ENCODE results near the gene ADGRD2. TPM values are rescaled to one million over a fixed set of nuclear protein-coding genes. Genes with fewer than 3 reads are reported as not detected.

ADGRD2 gene
- total RNA-seq, 1 experiment from 2014 or later: not detected

DNA sequence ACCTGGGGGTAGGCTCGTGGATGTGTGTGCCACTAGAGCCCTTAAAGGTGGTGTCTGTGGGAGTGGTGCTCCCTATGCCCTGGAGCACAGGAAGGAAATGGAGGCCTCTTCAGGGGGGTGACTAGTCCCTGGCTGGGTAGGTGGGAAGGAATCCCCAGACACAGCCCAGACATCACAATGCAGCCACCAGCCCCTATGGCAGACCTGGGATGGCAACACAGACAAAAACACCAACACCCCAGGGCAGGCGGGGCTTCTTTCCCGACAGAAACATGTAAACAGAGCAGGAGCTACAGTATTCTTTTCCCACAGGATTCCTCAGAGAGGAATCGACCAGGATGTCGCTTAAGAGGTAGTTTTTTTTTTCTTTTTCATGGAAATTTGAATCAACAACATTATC is 67.3 kb downstream of the ADGRD2 start:
- Histone ChIP-seq H3K9me3 (ENCODE audit: low read depth, low read length, poor library complexity, severe bottlenecking) (no peaks in the 10 kb centered on the region), H3K4me3 (ENCODE audit: low read depth, low read length, poor library complexity, severe bottlenecking) (no peak overlapping the region), H3K36me3 (ENCODE audit: insufficient read depth, low read length, poor library complexity, severe bottlenecking) (no peaks in the 10 kb centered on the region), H3K27me3 (replicated peaks; ENCODE audit: insufficient read depth, low read depth, low read length, poor library complexity) (no peaks in the 10 kb centered on the region), H3K27ac (ENCODE audit: low read depth, low read length, poor library complexity, severe bottlenecking) (no peak overlapping the region), H3K4me1 (ENCODE audit: insufficient read depth, low read length, poor library complexity, severe bottlenecking) (no peaks in the 10 kb centered on the region)
- POLR2A ChIA-PET (ENCODE audit: low non-redundant PET): no interaction called here
- no TSS peak for BruUV-seq (replicated peaks)
- CTCF ChIA-PET: no interaction called here
- no peak for DNase-seq (ENCODE audit: low spot score)
- intact Hi-C loops (cut with micrococcal nuclease; ENCODE audit: unreplicated experiment): no loop called here
- TF ChIP-seq, protein P1, sequence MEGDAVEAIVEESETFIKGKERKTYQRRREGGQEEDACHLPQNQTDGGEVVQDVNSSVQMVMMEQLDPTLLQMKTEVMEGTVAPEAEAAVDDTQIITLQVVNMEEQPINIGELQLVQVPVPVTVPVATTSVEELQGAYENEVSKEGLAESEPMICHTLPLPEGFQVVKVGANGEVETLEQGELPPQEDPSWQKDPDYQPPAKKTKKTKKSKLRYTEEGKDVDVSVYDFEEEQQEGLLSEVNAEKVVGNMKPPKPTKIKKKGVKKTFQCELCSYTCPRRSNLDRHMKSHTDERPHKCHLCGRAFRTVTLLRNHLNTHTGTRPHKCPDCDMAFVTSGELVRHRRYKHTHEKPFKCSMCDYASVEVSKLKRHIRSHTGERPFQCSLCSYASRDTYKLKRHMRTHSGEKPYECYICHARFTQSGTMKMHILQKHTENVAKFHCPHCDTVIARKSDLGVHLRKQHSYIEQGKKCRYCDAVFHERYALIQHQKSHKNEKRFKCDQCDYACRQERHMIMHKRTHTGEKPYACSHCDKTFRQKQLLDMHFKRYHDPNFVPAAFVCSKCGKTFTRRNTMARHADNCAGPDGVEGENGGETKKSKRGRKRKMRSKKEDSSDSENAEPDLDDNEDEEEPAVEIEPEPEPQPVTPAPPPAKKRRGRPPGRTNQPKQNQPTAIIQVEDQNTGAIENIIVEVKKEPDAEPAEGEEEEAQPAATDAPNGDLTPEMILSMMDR (conservative IDR thresholded peaks at IDR 0.05; ENCODE audit: low read depth, low read length): no peak
- no peak for TF ChIP-seq EZH2 (IDR thresholded peaks at IDR 0.05; ENCODE audit: borderline replicate concordance, low read depth, low read length, poor library complexity, severe bottlenecking)

DNA sequence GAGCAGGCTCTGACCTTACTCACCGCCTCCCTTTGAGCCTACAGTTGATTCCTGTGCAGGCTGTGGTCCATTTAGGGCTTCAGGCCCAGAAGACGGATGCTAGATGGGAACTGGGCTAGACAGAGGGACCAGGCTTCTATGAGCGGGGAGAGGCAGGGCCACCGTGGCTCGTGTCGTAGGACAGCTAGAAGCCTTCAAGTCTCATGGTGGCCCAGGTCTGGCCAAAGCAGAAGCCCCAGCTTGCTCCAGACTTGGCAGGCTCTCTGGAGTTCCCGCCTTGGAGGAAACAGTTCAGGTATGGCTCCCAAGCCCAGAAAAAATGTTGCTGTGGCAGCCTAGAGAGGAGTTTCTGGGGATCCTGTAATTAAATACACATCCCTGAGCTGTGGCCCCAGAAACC is 67.9 kb downstream of the ADGRD2 start:
- no peaks in the 10 kb centered on the region for H3K4me1 ChIP-seq (ENCODE audit: insufficient read depth, low read length, poor library complexity, severe bottlenecking)
- intact Hi-C loops (cut with micrococcal nuclease; ENCODE audit: unreplicated experiment): no loop called here
- no peak overlapping the region for H3K4me3 ChIP-seq (ENCODE audit: low read depth, low read length, poor library complexity, severe bottlenecking)
- no peak for DNase-seq (ENCODE audit: low spot score)
- no peak overlapping the region for H3K27ac ChIP-seq (ENCODE audit: low read depth, low read length, poor library complexity, severe bottlenecking)
- H3K9me3 ChIP-seq (ENCODE audit: low read depth, low read length, poor library complexity, severe bottlenecking): no peaks in the 10 kb centered on the region
- H3K36me3 ChIP-seq (ENCODE audit: insufficient read depth, low read length, poor library complexity, severe bottlenecking): no peaks in the 10 kb centered on the region
- no TSS peak for BruUV-seq (replicated peaks)
- no peaks in the 10 kb centered on the region for H3K27me3 ChIP-seq (replicated peaks; ENCODE audit: insufficient read depth, low read depth, low read length, poor library complexity)
- ChIA-PET CTCF (no interaction called here), POLR2A (ENCODE audit: low non-redundant PET) (no interaction called here)
- TF ChIP-seq, protein P1 (conservative IDR thresholded peaks at IDR 0.05; ENCODE audit: low read depth, low read length): no peak
- no peak for TF ChIP-seq EZH2 (IDR thresholded peaks at IDR 0.05; ENCODE audit: borderline replicate concordance, low read depth, low read length, poor library complexity, severe bottlenecking)

DNA sequence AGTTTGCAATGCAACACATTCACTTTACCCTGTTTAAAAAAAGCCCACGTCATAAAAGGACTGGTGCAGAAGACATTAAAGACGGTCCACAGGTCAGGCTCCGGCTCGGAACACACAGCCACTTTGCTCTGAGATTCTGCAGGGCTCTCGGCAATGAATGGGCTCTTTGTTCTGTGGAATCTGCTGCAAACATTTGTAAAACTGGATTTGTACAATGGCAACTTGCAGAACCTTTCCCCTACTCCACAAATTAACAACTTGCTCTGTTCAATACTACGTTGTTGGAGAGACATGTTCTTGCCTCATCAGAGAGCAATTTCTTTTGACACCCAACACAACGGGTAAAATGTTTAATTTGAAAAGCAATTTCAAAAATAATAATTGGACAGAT is 70.0 kb downstream of the ADGRD2 start:
- no peak for TF ChIP-seq EZH2 (IDR thresholded peaks at IDR 0.05; ENCODE audit: borderline replicate concordance, low read depth, low read length, poor library complexity, severe bottlenecking)
- TF ChIP-seq, protein P1 (conservative IDR thresholded peaks at IDR 0.05; ENCODE audit: low read depth, low read length): no peak
- no peak for DNase-seq (ENCODE audit: low spot score)
- POLR2A ChIA-PET (ENCODE audit: low non-redundant PET): no interaction called here
- Histone ChIP-seq H3K27ac (ENCODE audit: low read depth, low read length, poor library complexity, severe bottlenecking) (no peak overlapping the region), H3K4me1 (ENCODE audit: insufficient read depth, low read length, poor library complexity, severe bottlenecking) (no peaks in the 10 kb centered on the region), H3K9me3 (ENCODE audit: low read depth, low read length, poor library complexity, severe bottlenecking) (no peaks in the 10 kb centered on the region), H3K4me3 (ENCODE audit: low read depth, low read length, poor library complexity, severe bottlenecking) (no peak overlapping the region), H3K27me3 (replicated peaks; ENCODE audit: insufficient read depth, low read depth, low read length, poor library complexity) (no peaks in the 10 kb centered on the region), H3K36me3 (ENCODE audit: insufficient read depth, low read length, poor library complexity, severe bottlenecking) (no peaks in the 10 kb centered on the region)
- intact Hi-C loops (cut with micrococcal nuclease; ENCODE audit: unreplicated experiment): no loop called here
- BruUV-seq (replicated peaks): no TSS peak
- CTCF ChIA-PET: no interaction called here

Measured in A673 (cell line).